Uterus (tissue), 2 donors: Measurements from ENCODE around the gene NRXN3.

Experiments
- POLR2A ChIP-seq, 2 donors: fragments of 450-650 bp; IDR thresholded peaks; one replicate each; pipeline ENCODE4 v1.6.1; 2016; ENCODE audit warnings: antibody characterized with exemption in 2 of 2, mild to moderate bottlenecking in 1 of 2, moderate library complexity in 1 of 2
- TF ChIP-seq, protein P1 (sequence below), 4 experiments: fragments of 200-600 bp in 2 of 4; fragments of 450-650 bp in 2 of 4; sonication (generic) in 2 of 4; IDR thresholded peaks; one replicate each; pipeline ENCODE4 v1.5.1; 2016 to 2019; ENCODE audit warnings: antibody characterized with exemption in 4 of 4, mild to moderate bottlenecking in 2 of 4, moderate library complexity in 1 of 4

GRCh38 chr14:78595797-78596196 lies 425.6 kb downstream of the NRXN3 start:
- TF ChIP-seq, protein P1, sequence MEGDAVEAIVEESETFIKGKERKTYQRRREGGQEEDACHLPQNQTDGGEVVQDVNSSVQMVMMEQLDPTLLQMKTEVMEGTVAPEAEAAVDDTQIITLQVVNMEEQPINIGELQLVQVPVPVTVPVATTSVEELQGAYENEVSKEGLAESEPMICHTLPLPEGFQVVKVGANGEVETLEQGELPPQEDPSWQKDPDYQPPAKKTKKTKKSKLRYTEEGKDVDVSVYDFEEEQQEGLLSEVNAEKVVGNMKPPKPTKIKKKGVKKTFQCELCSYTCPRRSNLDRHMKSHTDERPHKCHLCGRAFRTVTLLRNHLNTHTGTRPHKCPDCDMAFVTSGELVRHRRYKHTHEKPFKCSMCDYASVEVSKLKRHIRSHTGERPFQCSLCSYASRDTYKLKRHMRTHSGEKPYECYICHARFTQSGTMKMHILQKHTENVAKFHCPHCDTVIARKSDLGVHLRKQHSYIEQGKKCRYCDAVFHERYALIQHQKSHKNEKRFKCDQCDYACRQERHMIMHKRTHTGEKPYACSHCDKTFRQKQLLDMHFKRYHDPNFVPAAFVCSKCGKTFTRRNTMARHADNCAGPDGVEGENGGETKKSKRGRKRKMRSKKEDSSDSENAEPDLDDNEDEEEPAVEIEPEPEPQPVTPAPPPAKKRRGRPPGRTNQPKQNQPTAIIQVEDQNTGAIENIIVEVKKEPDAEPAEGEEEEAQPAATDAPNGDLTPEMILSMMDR (IDR thresholded peaks at IDR 0.05), result no peak
- no peak for TF ChIP-seq POLR2A (IDR thresholded peaks at IDR 0.05)
